ENCODE data around the gene ANKS1A.

DNA sequence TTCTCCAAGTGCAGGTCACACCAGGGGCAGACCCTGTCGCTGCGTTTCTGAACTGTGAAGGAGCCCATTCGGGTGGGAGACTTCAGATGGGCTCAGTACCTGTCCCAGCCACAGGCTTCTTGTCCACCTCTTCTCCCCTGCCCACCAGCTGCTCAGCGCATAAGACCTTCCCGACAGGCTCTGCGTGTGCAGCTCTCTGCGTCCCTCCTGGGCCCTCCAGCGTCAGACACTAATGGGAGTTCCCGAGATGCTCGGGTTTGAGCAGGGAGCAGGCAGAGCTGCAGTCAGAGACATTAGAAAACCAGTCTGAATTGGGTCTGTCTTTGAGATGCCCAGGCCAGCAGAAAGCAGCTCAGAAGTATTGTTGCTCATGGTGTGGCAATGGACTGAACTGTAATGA lies 201.7 kb downstream of the ANKS1A start:
- TF ChIP-seq, protein P1, sequence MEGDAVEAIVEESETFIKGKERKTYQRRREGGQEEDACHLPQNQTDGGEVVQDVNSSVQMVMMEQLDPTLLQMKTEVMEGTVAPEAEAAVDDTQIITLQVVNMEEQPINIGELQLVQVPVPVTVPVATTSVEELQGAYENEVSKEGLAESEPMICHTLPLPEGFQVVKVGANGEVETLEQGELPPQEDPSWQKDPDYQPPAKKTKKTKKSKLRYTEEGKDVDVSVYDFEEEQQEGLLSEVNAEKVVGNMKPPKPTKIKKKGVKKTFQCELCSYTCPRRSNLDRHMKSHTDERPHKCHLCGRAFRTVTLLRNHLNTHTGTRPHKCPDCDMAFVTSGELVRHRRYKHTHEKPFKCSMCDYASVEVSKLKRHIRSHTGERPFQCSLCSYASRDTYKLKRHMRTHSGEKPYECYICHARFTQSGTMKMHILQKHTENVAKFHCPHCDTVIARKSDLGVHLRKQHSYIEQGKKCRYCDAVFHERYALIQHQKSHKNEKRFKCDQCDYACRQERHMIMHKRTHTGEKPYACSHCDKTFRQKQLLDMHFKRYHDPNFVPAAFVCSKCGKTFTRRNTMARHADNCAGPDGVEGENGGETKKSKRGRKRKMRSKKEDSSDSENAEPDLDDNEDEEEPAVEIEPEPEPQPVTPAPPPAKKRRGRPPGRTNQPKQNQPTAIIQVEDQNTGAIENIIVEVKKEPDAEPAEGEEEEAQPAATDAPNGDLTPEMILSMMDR (IDR thresholded peaks at IDR 0.05 in 8 of 11, conservative IDR thresholded peaks at IDR 0.05 in 3 of 11): no peak
- TF ChIP-seq POLR2AphosphoS5 (IDR thresholded peaks at IDR 0.05): peak in 1 of 3 donors; percentile 12
- no peak for TF ChIP-seq POLR2A (IDR thresholded peaks at IDR 0.05)
